Inflammatory macrophage treated with lipopolysaccharide for 1 hour (primary cell): ENCODE results near the gene TMEM11.
A peak's percentile ranks its signal among the peaks of the same experiment; 100 is the strongest.
"Not testable (repeated sequence)": the region's sequence is repeated elsewhere in the genome, so short reads cannot be mapped to it uniquely, and the experiment has no call there.

Experiments used
- DNase-seq, 2 donors: peaks; one replicate each; pipeline ENCODE4 v3.0.0-alpha.2; 2020 to 2022

TMEM11 gene

DNA sequence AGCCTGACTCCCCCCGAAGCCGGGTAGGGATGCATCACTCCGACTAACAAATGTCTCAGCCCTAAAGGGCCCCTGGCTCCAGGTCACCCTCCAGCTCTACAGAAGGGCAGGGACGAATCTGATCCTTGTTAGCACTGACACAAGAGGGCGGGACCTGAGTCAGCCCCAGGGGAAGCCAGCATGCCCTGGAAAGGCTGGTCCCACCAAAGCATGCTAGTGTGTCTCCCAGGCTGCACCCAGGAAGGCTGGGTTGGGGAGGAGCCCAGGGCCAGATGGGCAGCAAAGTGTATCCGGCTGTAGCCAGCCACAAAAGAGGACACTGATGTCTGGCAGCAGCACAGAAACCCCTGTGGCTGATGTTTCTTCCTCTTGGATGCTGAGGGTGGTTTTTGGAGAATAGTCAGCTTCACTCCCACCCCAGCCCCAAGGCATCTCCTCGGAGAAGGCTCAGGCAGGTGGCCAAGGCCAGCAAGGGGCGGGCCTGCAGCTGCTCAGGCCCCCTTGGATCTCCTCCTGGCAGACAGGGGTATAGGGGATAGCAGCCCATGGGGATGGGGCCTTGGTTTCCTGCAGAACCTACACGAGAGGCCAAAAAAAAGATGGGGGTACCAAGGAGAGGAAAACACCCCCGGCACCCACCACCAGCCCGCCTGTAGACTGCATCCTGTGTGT lies 28.2 kb upstream of the TMEM11 start:
- no peak for DNase-seq

- no peak for DNase-seq
Observed at GRCh38 chr17:21241564-21241963, 27.6 kb upstream of the TMEM11 start.

GRCh38 chr17:21240369-21241055 lies 26.6 kb upstream of the TMEM11 start:
- no peak for DNase-seq

GRCh38 chr17:21239680-21240368 lies 25.9 kb upstream of the TMEM11 start:
- DNase-seq, result peak in 1 of 2 donors; percentile 41

GRCh38 chr17:21235921-21236320 lies 22.0 kb upstream of the TMEM11 start:
- DNase-seq, result no peak

GRCh38 chr17:21233581-21234347 lies 19.8 kb upstream of the TMEM11 start:
- peak in 1 of 2 donors; percentile 51 for DNase-seq

GRCh38 chr17:21232033-21232749 lies 18.2 kb upstream of the TMEM11 start:
- DNase-seq, result no peak

GRCh38 chr17:21231533-21231932 lies 17.6 kb upstream of the TMEM11 start:
- DNase-seq, result no peak

- no peak for DNase-seq
Observed at GRCh38 chr17:21228845-21229244, 14.9 kb upstream of the TMEM11 start.

DNA sequence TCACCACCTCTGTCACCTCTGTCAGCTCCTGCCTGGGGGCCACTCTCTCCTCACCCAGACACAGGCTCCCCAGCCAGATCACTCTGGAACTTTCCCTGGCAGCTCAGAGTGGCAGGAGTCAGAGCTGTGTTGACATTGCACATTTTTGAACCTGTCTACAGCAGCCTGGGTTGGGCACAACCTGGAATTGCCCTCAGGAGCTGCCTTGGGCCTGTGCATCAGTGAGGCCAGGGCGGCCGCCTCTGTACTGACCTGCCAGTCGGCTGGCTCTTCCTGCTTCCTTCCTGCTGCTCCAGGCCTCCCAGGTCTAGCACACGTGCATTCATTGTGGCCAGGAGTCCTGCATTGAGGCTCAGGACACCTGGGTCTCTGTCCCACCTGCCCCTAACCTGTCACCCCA lies 14.2 kb upstream of the TMEM11 start:
- no peak for DNase-seq

- not testable (repeated sequence) for DNase-seq
Observed at GRCh38 chr17:21227277-21227676, 13.3 kb upstream of the TMEM11 start.

GRCh38 chr17:21223086-21223485 lies 9.1 kb upstream of the TMEM11 start:
- no peak for DNase-seq

- DNase-seq, result no peak
Observed at GRCh38 chr17:21218831-21219380, 4.9 kb upstream of the TMEM11 start.

- DNase-seq, result peak; percentile 23 to 47
Observed at GRCh38 chr17:21218101-21218500, 4.1 kb upstream of the TMEM11 start.

DNA sequence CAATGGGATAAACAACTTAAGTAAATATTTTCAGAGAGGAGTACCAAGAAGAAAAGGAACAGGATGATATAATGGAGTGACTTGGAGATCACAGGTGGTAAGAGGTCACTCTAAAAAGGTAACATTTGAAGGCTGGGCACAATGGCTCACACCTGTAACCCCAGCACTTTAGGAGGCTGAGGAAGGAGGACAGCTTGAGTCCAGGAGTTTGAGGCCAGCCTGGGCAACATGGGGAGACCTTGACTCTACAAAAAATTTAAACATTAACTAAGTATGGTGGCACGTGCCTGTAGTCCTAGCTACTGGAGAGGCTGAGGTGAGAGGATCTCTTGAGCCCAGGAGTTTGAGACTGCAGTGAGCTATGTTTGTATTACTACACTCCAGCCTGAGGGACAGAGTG lies 3.4 kb upstream of the TMEM11 start:
- no peak for DNase-seq

GRCh38 chr17:21215935-21216334 lies 2.0 kb upstream of the TMEM11 start:
- no peak for DNase-seq

DNA sequence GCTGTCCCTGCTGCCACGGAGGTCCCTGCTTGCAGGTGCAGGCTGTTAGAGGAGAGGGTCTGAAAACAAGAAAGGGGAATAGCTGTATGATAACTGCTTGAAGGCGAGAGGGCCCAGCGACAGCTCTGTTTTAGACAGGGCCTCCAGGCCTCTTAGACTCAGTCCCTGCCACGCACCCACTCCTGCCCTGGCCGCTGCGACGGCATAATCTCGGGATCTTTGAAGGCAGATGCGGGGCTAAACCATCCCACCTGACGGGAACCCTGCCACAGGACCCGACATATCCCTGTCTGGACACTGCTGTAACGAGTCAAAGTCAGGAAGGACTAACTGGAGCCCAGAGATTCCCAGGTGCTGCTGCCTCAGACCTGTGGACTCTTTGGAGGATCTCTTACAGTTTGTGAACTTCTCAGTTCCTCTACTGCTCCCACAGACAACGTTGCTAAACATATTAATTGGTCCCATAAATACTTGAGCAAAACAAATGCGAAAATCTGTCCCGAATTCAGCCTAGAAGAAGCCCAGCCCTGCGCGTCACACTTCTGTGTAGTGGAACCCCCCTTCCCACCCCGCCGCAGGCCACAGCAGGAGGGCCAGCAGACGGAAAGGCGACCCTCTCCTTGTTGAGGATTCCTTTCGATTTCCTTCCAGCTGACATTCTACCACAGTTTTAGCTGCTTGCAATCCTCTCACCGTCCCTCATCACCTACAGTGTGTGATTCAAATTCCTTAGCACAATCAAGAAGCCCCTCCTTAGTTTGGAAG lies 998 bp upstream of the TMEM11 start:
- peak in 1 of 2 donors; percentile 20 for DNase-seq

- peak; percentile 39 to 42 for DNase-seq
Observed at GRCh38 chr17:21213638-21214014, 335 bp downstream of the TMEM11 start.

DNA sequence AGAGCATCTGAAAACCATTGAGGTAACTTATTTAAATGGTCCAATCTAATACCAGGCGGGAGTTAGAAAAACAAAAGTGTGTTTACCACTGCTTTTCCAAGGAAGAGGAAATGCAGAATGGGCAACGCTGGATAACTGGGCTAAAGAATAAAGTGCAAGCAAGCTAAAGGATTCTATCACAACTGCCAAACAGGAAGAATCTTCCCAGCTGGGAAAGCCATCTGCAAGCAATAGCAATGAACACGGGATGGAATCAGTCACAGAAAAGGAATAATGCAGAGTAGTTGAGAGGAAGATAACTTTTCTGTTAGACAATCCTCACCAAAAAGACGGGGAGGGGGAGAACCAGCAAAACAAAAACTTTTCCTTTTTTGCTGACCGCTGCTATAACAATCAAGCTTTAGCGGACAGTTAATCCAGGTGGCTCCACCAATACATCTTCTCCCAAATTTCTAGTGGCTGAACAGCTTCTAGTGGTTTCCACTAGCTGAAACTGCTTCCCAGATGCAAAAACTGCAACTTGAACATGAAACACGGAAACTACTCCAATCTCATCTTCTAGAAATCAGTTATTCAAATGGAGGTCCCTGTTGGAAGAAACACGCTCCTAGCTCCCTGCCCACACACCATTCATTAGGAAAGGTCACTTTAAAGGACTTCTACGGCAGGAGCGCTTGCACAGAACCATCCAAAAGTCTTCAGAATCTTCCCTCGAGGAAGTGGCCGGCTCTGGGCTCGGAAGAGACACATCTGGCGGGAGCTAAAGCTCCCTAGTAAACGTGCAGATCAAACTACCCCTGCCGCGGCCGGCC lies 929 bp downstream of the TMEM11 start:
- no peak for DNase-seq

- no peak for DNase-seq
Observed at GRCh38 chr17:21211825-21212479, 2.0 kb downstream of the TMEM11 start.
